Measurements from ENCODE around the gene MBD3L2B. TPM values are rescaled to one million over a fixed set of nuclear protein-coding genes. Genes with fewer than 3 reads are reported as not detected.

The MBD3L2B gene
- polyA plus RNA-seq, 1 of the 3 experiments (the other 2 are of a cell fraction): not detected

DNA sequence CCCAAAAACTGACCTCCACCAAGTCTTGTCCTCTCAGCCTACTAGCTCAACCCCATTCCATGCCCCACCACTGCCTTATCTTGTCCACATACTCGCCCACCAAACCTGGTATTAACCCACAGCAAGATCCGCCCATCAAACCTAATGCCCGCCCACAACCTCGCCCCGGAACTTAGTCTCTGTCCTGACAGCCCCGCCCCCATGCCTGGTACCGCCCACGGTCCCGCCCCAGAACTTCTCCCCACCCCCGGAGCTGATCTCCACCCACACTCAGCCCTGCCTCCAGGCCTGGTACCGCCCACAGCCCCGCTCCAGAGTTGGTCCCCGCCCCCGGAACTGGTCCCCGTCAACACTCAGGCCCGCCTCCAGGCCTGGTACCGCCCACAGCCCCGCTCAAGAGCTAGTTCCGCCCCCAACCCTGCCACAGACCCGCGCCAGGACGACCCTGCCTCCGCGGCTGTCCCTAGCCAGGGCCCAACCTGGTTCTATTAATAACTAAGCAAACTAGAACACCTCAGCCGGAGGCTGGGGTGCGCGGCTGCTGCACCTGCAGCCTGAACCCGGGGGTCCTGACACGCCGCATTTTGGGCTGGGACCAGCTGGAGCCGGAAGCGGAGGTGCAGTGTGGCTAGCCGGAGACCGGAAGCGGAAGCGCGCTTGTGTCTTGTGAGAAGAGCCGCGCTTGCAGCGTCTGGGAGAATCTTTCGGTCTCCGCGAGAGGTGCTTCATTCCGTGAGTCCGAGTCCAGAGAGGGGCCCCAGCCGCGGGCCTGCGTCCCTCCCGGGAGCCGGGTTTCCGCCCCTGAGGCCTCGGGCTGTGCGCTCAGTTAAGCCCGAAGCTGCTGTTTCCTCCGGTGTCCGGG lies 48.0 kb upstream of the MBD3L2B start, which contains the start of gene ZNF557 (continued):
- TF ChIP-seq, protein P1, sequence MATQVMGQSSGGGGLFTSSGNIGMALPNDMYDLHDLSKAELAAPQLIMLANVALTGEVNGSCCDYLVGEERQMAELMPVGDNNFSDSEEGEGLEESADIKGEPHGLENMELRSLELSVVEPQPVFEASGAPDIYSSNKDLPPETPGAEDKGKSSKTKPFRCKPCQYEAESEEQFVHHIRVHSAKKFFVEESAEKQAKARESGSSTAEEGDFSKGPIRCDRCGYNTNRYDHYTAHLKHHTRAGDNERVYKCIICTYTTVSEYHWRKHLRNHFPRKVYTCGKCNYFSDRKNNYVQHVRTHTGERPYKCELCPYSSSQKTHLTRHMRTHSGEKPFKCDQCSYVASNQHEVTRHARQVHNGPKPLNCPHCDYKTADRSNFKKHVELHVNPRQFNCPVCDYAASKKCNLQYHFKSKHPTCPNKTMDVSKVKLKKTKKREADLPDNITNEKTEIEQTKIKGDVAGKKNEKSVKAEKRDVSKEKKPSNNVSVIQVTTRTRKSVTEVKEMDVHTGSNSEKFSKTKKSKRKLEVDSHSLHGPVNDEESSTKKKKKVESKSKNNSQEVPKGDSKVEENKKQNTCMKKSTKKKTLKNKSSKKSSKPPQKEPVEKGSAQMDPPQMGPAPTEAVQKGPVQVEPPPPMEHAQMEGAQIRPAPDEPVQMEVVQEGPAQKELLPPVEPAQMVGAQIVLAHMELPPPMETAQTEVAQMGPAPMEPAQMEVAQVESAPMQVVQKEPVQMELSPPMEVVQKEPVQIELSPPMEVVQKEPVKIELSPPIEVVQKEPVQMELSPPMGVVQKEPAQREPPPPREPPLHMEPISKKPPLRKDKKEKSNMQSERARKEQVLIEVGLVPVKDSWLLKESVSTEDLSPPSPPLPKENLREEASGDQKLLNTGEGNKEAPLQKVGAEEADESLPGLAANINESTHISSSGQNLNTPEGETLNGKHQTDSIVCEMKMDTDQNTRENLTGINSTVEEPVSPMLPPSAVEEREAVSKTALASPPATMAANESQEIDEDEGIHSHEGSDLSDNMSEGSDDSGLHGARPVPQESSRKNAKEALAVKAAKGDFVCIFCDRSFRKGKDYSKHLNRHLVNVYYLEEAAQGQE (IDR thresholded peaks at IDR 0.05; ENCODE audit: low read depth, low read length): no peak
- TF ChIP-seq, protein P2, sequence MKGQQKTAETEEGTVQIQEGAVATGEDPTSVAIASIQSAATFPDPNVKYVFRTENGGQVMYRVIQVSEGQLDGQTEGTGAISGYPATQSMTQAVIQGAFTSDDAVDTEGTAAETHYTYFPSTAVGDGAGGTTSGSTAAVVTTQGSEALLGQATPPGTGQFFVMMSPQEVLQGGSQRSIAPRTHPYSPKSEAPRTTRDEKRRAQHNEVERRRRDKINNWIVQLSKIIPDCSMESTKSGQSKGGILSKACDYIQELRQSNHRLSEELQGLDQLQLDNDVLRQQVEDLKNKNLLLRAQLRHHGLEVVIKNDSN (IDR thresholded peaks at IDR 0.05; ENCODE audit: borderline replicate concordance, low read depth): 0 out of 2 replicates have a peak, but pooled peaks have one; percentile 23
- TF ChIP-seq NFIC (IDR thresholded peaks at IDR 0.05; ENCODE audit: borderline replicate concordance) (no peak), TAF1 (IDR thresholded peaks at IDR 0.05; ENCODE audit: borderline replicate concordance, low read depth, low read length) (peak; percentile 75; the same call in 1 of the 2 replicates), MXI1 (IDR thresholded peaks at IDR 0.05; ENCODE audit: low read depth, low read length) (no peak; the same call in none of the 2 replicates), CHD2 (IDR thresholded peaks at IDR 0.05; ENCODE audit: low read length, partially characterized antibody) (peak; percentile 41)

DNA sequence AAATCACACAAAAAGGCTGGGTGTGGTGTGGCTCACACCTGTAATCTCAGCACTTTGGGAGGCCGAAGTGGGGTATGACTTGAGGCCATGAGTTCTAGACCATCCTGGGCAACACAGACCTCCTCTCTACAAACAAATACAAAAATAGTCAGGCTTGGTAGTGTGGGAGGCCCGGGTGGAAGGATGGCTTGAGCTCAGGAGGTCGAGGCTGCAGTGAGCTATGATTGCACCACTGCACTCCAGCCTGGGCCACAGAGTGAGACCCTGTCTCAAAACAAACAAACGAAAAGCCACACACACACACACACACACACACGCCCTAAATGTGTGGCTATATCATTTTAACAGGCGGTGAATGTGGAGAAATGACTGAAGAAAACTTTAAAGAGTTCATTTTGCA lies 47.4 kb upstream of the MBD3L2B start:
- peaks cover 12% of the 10 kb centered on the region for H3F3A ChIP-seq (replicated peaks; ENCODE audit: insufficient read depth)
- no peak overlapping the region for H3K27ac ChIP-seq (ENCODE audit: low read depth in 2 of 2, low read length in 1 of 2)
- peaks cover 18% of the 10 kb centered on the region for H3K79me2 ChIP-seq (ENCODE audit: insufficient read depth)
- no peaks in the 10 kb centered on the region for H3K9me2 ChIP-seq
- H3K4me2 ChIP-seq: no peak overlapping the region
- ChIA-PET CTCF (interaction anchor here (2.5 kb wide), 1 partner anchor 33 kb away, joined by 8 read pairs; no protein-coding TSS in a partner anchor), POLR2A (interaction anchor here (0.6 to 1.9 kb wide), 6 partner anchors 10 to 1066 kb away, joined by 3 to 15 read pairs (median 4); partner anchors contain the start of gene GPR108)
- H3K4me1 ChIP-seq (ENCODE audit: control insufficient read depth in 1 of 2, insufficient read depth in 2 of 2, low read depth in 1 of 2, low read length in 1 of 2): peaks cover 3 to 4% of the 10 kb centered on the region in 2 experiments; a peak in 2 of 4 replicates
- WGBS (ENCODE audit: low lambda C conversion rate): 62% methylated on average over 6 of the region's 6 CpGs
- no peaks in the 10 kb centered on the region for H3K9me3 ChIP-seq
- no peak overlapping the region for H3K9ac ChIP-seq
- TF ChIP-seq, protein P3, sequence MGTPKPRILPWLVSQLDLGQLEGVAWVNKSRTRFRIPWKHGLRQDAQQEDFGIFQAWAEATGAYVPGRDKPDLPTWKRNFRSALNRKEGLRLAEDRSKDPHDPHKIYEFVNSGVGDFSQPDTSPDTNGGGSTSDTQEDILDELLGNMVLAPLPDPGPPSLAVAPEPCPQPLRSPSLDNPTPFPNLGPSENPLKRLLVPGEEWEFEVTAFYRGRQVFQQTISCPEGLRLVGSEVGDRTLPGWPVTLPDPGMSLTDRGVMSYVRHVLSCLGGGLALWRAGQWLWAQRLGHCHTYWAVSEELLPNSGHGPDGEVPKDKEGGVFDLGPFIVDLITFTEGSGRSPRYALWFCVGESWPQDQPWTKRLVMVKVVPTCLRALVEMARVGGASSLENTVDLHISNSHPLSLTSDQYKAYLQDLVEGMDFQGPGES (IDR thresholded peaks at IDR 0.05; ENCODE audit: low read depth, low read length): no peak
- TF ChIP-seq EZH2phosphoT487 (IDR thresholded peaks at IDR 0.05; ENCODE audit: borderline replicate concordance, low read depth) (no peak), MXI1 (IDR thresholded peaks at IDR 0.05; ENCODE audit: low read depth, low read length) (no peak), FOXM1 (IDR thresholded peaks at IDR 0.05; ENCODE audit: low read depth) (no peak), RAD21 (IDR thresholded peaks at IDR 0.05; ENCODE audit: low read length) (no peak), CHD2 (IDR thresholded peaks at IDR 0.05; ENCODE audit: low read length, partially characterized antibody) (no peak), GATA2 (CRISPR knock-in tag; IDR thresholded peaks at IDR 0.05) (no peak), FOSL2 (IDR thresholded peaks at IDR 0.05; ENCODE audit: borderline replicate concordance, low read depth) (no peak), POLR2AphosphoS5 (IDR thresholded peaks at IDR 0.05; ENCODE audit: low read depth, low read length) (no peak), SIN3A (IDR thresholded peaks at IDR 0.05; ENCODE audit: borderline replicate concordance, low read depth, low read length) (no peak), JUND (IDR thresholded peaks at IDR 0.05) (no peak), NRF1 (IDR thresholded peaks at IDR 0.05; ENCODE audit: low read depth, low read length) (no peak), NFIC (IDR thresholded peaks at IDR 0.05; ENCODE audit: borderline replicate concordance) (no peak)
- TF ChIP-seq, protein P4, sequence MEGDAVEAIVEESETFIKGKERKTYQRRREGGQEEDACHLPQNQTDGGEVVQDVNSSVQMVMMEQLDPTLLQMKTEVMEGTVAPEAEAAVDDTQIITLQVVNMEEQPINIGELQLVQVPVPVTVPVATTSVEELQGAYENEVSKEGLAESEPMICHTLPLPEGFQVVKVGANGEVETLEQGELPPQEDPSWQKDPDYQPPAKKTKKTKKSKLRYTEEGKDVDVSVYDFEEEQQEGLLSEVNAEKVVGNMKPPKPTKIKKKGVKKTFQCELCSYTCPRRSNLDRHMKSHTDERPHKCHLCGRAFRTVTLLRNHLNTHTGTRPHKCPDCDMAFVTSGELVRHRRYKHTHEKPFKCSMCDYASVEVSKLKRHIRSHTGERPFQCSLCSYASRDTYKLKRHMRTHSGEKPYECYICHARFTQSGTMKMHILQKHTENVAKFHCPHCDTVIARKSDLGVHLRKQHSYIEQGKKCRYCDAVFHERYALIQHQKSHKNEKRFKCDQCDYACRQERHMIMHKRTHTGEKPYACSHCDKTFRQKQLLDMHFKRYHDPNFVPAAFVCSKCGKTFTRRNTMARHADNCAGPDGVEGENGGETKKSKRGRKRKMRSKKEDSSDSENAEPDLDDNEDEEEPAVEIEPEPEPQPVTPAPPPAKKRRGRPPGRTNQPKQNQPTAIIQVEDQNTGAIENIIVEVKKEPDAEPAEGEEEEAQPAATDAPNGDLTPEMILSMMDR (IDR thresholded peaks at IDR 0.05): no peak
- peak overlapping the region; percentile 67 for H2AFZ ChIP-seq (ENCODE audit: low read depth)
- peaks cover 14 to 32% of the 10 kb centered on the region in 2 experiments for H3K36me3 ChIP-seq (replicated peaks in 1 of 2; ENCODE audit: control insufficient read depth in 1 of 2, insufficient read depth in 2 of 2, low read length in 1 of 2)
- peaks cover 4% of the 10 kb centered on the region; the same call in 1 of the 2 replicates for H3K27me3 ChIP-seq (ENCODE audit: insufficient read depth)
- H4K20me1 ChIP-seq (ENCODE audit: insufficient read depth): no peaks in the 10 kb centered on the region
- H3K4me3 ChIP-seq (ENCODE audit: low read depth in 2 of 2, low read length in 1 of 2): peak overlapping the region in 1 of 2 experiments; percentile 16; a peak in 1 of 4 replicates
- no peak for DNase-seq

Measured in SK-N-SH (cell line).